Fibroblast of lung (primary cell): Measurements from ENCODE around the gene ACACB. TPM values are rescaled to one million over a fixed set of nuclear protein-coding genes. Genes with fewer than 3 reads are reported as not detected.

Experiments
- DNase-seq, 2 donors: peaks; one replicate each; pipeline versions ENCODE4 v3.0.0 to v3.0.0-alpha.2; 2010; ENCODE audit warnings: low read depth in 2 of 2
- H2AFZ ChIP-seq: 2 replicates; pipeline ENCODE4 v1.5.1; 2012; ENCODE audit warnings: low read length, control low read depth, inconsistent platforms
- H3K27ac ChIP-seq: 2 replicates; pipeline ENCODE4 v1.5.1; 2011; ENCODE audit warnings: low read length, control low read depth; ENCODE audit not compliant: insufficient read depth
- H3K27me3 ChIP-seq: 2 replicates; pipeline ENCODE4 v1.5.1; 2011; ENCODE audit warnings: mild to moderate bottlenecking, low read length; ENCODE audit not compliant: control insufficient read depth, insufficient read depth
- H3K36me3 ChIP-seq: 2 replicates; pipeline ENCODE4 v1.5.1; 2011; ENCODE audit warnings: low read length; ENCODE audit not compliant: control insufficient read depth, insufficient read depth
- H3K4me1 ChIP-seq: 2 replicates; pipeline ENCODE4 v1.5.1; 2011; ENCODE audit warnings: low read length; ENCODE audit not compliant: control insufficient read depth, insufficient read depth; ENCODE audit errors: extremely low read depth
- H3K4me2 ChIP-seq: 2 replicates; pipeline ENCODE4 v1.5.1; 2011; ENCODE audit warnings: low read length, control low read depth; ENCODE audit not compliant: insufficient read depth; ENCODE audit errors: extremely low read depth
- H3K4me3 ChIP-seq, 4 experiments: fragments of 200-600 bp in 1 of 4; sonication (generic) in 1 of 4; replicated peaks in 1 of 4; 2 replicates each; pipeline ENCODE4 v1.5.1; 2011 to 2016; ENCODE audit warnings: low read length in 4 of 4, low read depth in 3 of 4, mild to moderate bottlenecking in 3 of 4, control low read depth in 2 of 4, inconsistent platforms in 1 of 4, mixed read lengths in 1 of 4; ENCODE audit not compliant: insufficient read depth in 1 of 4; ENCODE audit errors: control extremely low read depth in 1 of 4
- H3K79me2 ChIP-seq: 2 replicates; pipeline ENCODE4 v1.5.1; 2012; ENCODE audit warnings: mild to moderate bottlenecking, low read length, inconsistent platforms; ENCODE audit not compliant: control insufficient read depth, insufficient read depth
- H3K9ac ChIP-seq: 2 replicates; pipeline ENCODE4 v1.5.1; 2011; ENCODE audit warnings: mild to moderate bottlenecking, low read length, control low read depth; ENCODE audit not compliant: insufficient read depth
- H3K9me3 ChIP-seq: 2 replicates; pipeline ENCODE4 v1.5.1; 2012; ENCODE audit warnings: low read depth, low read length; ENCODE audit not compliant: control insufficient read depth, insufficient read depth
- H4K20me1 ChIP-seq: 2 replicates; pipeline ENCODE4 v1.5.1; 2011; ENCODE audit warnings: low read length; ENCODE audit not compliant: control insufficient read depth, insufficient read depth; ENCODE audit errors: extremely low read depth
- EZH2 ChIP-seq: IDR thresholded peaks from 2 replicates; pipeline ENCODE4 v1.5.1; 2012; ENCODE audit warnings: low read length, control low read depth, mild to moderate bottlenecking; ENCODE audit errors: missing control alignments
- polyA plus RNA-seq, 2 donors: library from polyadenylated mRNA; depleted of rRNA in 1 of 2; stranded (reverse) in 1 of 2; unstranded in 1 of 2; fragments of >200 nt; gene quantifications; 2 replicates each; pipeline ENCODE4 v1.2.1, GENCODE V29; 2011 to 2012; ENCODE audit warnings: missing spikeins in 1 of 2
- total RNA-seq: library from RNA; depleted of rRNA; stranded (reverse); fragments of >200 nt; gene quantifications from 2 replicates; pipeline ENCODE4 v1.2.1, GENCODE V29; 2014
- TF ChIP-seq, protein P1 (sequence below), 2 donors: IDR thresholded peaks in 1 of 2; conservative IDR thresholded peaks in 1 of 2; 1 replicate in 1 of 2; 2 replicates in 1 of 2; pipeline ENCODE4 v1.5.1; 2011 to 2012; ENCODE audit warnings: low read length in 2 of 2, control low read depth in 1 of 2, inconsistent platforms in 1 of 2, low read depth in 1 of 2, mild to moderate bottlenecking in 1 of 2

Gene ACACB
- total and polyA plus RNA-seq, 2 donors (not counting 1 experiment from before 2014, with no cell fraction given): 1.5 to 9.1 TPM

DNA sequence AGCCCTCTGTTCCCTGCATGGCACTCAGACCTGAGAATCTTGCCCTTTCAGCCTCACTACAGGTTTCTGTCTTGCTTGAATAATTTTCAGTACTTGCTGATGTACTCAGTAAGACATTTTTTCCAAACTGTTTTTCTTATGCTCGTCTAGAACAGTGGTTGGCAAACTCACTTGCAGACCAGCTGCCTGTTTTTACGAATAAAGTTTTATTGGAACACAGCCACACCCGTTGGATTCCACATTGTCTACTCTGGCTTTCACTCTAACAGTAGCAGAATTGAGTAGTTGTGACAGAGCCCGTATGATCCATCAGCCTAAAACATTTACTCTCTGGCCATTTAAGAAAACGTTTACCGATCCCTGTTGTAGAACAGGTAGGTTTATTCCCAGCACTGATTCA lies 119.9 kb downstream of the ACACB start:
- H3K36me3 ChIP-seq: no peaks in the 10 kb centered on the region
- no peak overlapping the region for H3K27ac ChIP-seq
- H3K9me3 ChIP-seq: no peaks in the 10 kb centered on the region
- H3K4me1 ChIP-seq: no peaks in the 10 kb centered on the region
- H3K4me2 ChIP-seq: no peak overlapping the region
- H3K27me3 ChIP-seq: no peaks in the 10 kb centered on the region
- H4K20me1 ChIP-seq: no peaks in the 10 kb centered on the region
- TF ChIP-seq, protein P1, sequence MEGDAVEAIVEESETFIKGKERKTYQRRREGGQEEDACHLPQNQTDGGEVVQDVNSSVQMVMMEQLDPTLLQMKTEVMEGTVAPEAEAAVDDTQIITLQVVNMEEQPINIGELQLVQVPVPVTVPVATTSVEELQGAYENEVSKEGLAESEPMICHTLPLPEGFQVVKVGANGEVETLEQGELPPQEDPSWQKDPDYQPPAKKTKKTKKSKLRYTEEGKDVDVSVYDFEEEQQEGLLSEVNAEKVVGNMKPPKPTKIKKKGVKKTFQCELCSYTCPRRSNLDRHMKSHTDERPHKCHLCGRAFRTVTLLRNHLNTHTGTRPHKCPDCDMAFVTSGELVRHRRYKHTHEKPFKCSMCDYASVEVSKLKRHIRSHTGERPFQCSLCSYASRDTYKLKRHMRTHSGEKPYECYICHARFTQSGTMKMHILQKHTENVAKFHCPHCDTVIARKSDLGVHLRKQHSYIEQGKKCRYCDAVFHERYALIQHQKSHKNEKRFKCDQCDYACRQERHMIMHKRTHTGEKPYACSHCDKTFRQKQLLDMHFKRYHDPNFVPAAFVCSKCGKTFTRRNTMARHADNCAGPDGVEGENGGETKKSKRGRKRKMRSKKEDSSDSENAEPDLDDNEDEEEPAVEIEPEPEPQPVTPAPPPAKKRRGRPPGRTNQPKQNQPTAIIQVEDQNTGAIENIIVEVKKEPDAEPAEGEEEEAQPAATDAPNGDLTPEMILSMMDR (conservative IDR thresholded peaks at IDR 0.05 in 1 of 2, IDR thresholded peaks at IDR 0.05 in 1 of 2; ENCODE audit: low read depth in 1 of 2, low read length in 2 of 2): no peak
- H3K9ac ChIP-seq: no peak overlapping the region
- H3K4me3 ChIP-seq: no peak overlapping the region
- no peak overlapping the region for H2AFZ ChIP-seq
- no peak for DNase-seq
- no peaks in the 10 kb centered on the region for H3K79me2 ChIP-seq

- TF ChIP-seq, protein P1 (conservative IDR thresholded peaks at IDR 0.05 in 1 of 2, IDR thresholded peaks at IDR 0.05 in 1 of 2; ENCODE audit: low read depth in 1 of 2, low read length in 2 of 2): no peak
- TF ChIP-seq EZH2: no peak
- Histone ChIP-seq H3K27ac (no peak overlapping the region), H3K9ac (no peak overlapping the region), H3K36me3 (no peaks in the 10 kb centered on the region), H3K27me3 (no peaks in the 10 kb centered on the region), H3K9me3 (no peaks in the 10 kb centered on the region), H3K4me2 (no peak overlapping the region), H2AFZ (no peak overlapping the region), H3K79me2 (no peaks in the 10 kb centered on the region), H3K4me1 (no peaks in the 10 kb centered on the region), H4K20me1 (no peaks in the 10 kb centered on the region), H3K4me3 (no peak overlapping the region)
- DNase-seq: no peak
Measured at GRCh38 chr12:109239179-109239578, 122.8 kb downstream of the ACACB start.

- H3K9me3 ChIP-seq: no peaks in the 10 kb centered on the region
- no peak overlapping the region for H3K27ac ChIP-seq
- H3K36me3 ChIP-seq: no peaks in the 10 kb centered on the region
- H4K20me1 ChIP-seq: no peaks in the 10 kb centered on the region
- no peak overlapping the region for H2AFZ ChIP-seq
- no peak for DNase-seq
- H3K4me2 ChIP-seq: no peak overlapping the region
- no peak overlapping the region for H3K9ac ChIP-seq
- TF ChIP-seq, protein P1 (conservative IDR thresholded peaks at IDR 0.05 in 1 of 2, IDR thresholded peaks at IDR 0.05 in 1 of 2; ENCODE audit: low read depth in 1 of 2, low read length in 2 of 2): no peak
- TF ChIP-seq EZH2: no peak
- H3K79me2 ChIP-seq: no peaks in the 10 kb centered on the region
- no peaks in the 10 kb centered on the region for H3K4me1 ChIP-seq
- no peak overlapping the region for H3K4me3 ChIP-seq
- no peaks in the 10 kb centered on the region for H3K27me3 ChIP-seq
Measured at GRCh38 chr12:109239691-109240090, 123.3 kb downstream of the ACACB start.
